H9 (cell line): ENCODE data around the gene S1PR5. TPM values are rescaled to one million over a fixed set of nuclear protein-coding genes. Genes with fewer than 3 reads are reported as not detected.
A peak's percentile ranks its signal among the peaks of the same experiment; 100 is the strongest.

Source experiments
- DNase-seq: peaks from one replicate; pipeline ENCODE4 v3.0.0-alpha.2; 2017
- H2AFZ ChIP-seq: one replicate; pipeline ENCODE4 v1.6.1; 2013; ENCODE audit warnings: mild to moderate bottlenecking, low read length, control low read depth, moderate library complexity
- H2AK5ac ChIP-seq: 2 replicates; pipeline ENCODE4 v1.6.1; 2013; ENCODE audit warnings: low read length, control low read depth, mixed read lengths; ENCODE audit not compliant: insufficient read length
- H2BK120ac ChIP-seq: one replicate; pipeline ENCODE4 v1.6.1; 2013; ENCODE audit warnings: low read depth, mild to moderate bottlenecking, low read length, control low read depth, inconsistent platforms; ENCODE audit not compliant: poor library complexity, severe bottlenecking
- H2BK12ac ChIP-seq: 2 replicates; pipeline ENCODE4 v1.6.1; 2013; ENCODE audit warnings: low read length, control low read depth, mixed read lengths, low read depth; ENCODE audit not compliant: insufficient read length
- H2BK15ac ChIP-seq: 2 replicates; pipeline ENCODE4 v1.6.1; 2013; ENCODE audit warnings: low read depth, low read length, control low read depth
- H2BK20ac ChIP-seq: one replicate; pipeline ENCODE4 v1.6.1; 2013; ENCODE audit warnings: low read depth, mild to moderate bottlenecking, low read length, control low read depth, inconsistent platforms; ENCODE audit not compliant: poor library complexity, severe bottlenecking
- H2BK5ac ChIP-seq: 2 replicates; pipeline ENCODE4 v1.6.1; 2013; ENCODE audit warnings: low read length, control low read depth, mixed read lengths; ENCODE audit not compliant: insufficient read length
- H3K14ac ChIP-seq: 2 replicates; pipeline ENCODE4 v1.6.1; 2013; ENCODE audit warnings: low read length, control low read depth; ENCODE audit not compliant: insufficient read depth
- H3K18ac ChIP-seq: 2 replicates; pipeline ENCODE4 v1.6.1; 2013; ENCODE audit warnings: low read depth, mild to moderate bottlenecking, mixed read lengths, low read length, control low read depth; ENCODE audit not compliant: insufficient read length
- H3K23ac ChIP-seq: 2 replicates; pipeline ENCODE4 v1.6.1; 2013; ENCODE audit warnings: low read length, control low read depth, mixed read lengths, low read depth; ENCODE audit not compliant: insufficient read length
- H3K23me2 ChIP-seq: 2 replicates; pipeline ENCODE4 v1.6.1; 2013; ENCODE audit warnings: low read depth, mild to moderate bottlenecking, mixed read lengths, low read length, control low read depth; ENCODE audit not compliant: insufficient read length, poor library complexity, severe bottlenecking
- H3K27ac ChIP-seq: 2 replicates; pipeline ENCODE4 v1.5.1; 2013; ENCODE audit warnings: low read length, control low read depth, mixed read lengths, low read depth; ENCODE audit not compliant: insufficient read length
- H3K27me3 ChIP-seq: 2 replicates; pipeline ENCODE4 v1.6.1; 2013; ENCODE audit warnings: low read length, control low read depth, inconsistent platforms; ENCODE audit not compliant: insufficient read depth
- H3K4ac ChIP-seq: 2 replicates; pipeline ENCODE4 v1.6.1; 2013; ENCODE audit warnings: low read depth, mild to moderate bottlenecking, control low read depth, inconsistent platforms, low read length, moderate library complexity
- H3K4me1 ChIP-seq: 2 replicates; pipeline ENCODE4 v1.6.1; 2013; ENCODE audit warnings: low read length, control low read depth, inconsistent platforms; ENCODE audit not compliant: insufficient read depth
- H3K4me2 ChIP-seq: 2 replicates; pipeline ENCODE4 v1.6.1; 2013; ENCODE audit warnings: low read length, control low read depth, mixed read lengths; ENCODE audit not compliant: insufficient read length, insufficient read depth
- H3K56ac ChIP-seq: 2 replicates; pipeline ENCODE4 v1.6.1; 2013; ENCODE audit warnings: low read depth, mild to moderate bottlenecking, mixed read lengths, low read length, control low read depth; ENCODE audit not compliant: insufficient read length
- H3K79me1 ChIP-seq: 2 replicates; pipeline ENCODE4 v1.6.1; 2013; ENCODE audit warnings: low read depth, mild to moderate bottlenecking, moderate library complexity, low read length, control low read depth, inconsistent platforms; ENCODE audit not compliant: insufficient read depth, poor library complexity, severe bottlenecking
- H3K79me2 ChIP-seq: 2 replicates; pipeline ENCODE4 v1.6.1; 2013; ENCODE audit warnings: low read length, control low read depth, inconsistent platforms; ENCODE audit not compliant: insufficient read depth
- H3K9ac ChIP-seq: 2 replicates; pipeline ENCODE4 v1.6.1; 2013; ENCODE audit warnings: low read length, control low read depth, mixed read lengths; ENCODE audit not compliant: insufficient read length; ENCODE audit errors: extremely low read depth
- H3K9me3 ChIP-seq: one replicate; pipeline ENCODE4 v1.6.1; 2013; ENCODE audit warnings: low read depth, low read length, inconsistent platforms; ENCODE audit not compliant: control insufficient read depth
- H3T11ph ChIP-seq: one replicate; pipeline ENCODE4 v1.6.1; 2013; ENCODE audit warnings: mild to moderate bottlenecking, low read length, control low read depth, inconsistent platforms
- H4K20me1 ChIP-seq: one replicate; pipeline ENCODE4 v1.6.1; 2013; ENCODE audit not compliant: control insufficient read depth, insufficient read length, insufficient read depth
- H4K5ac ChIP-seq: 2 replicates; pipeline ENCODE4 v1.6.1; 2013; ENCODE audit warnings: low read depth, mild to moderate bottlenecking, mixed read lengths, low read length, control low read depth; ENCODE audit not compliant: insufficient read length
- H4K8ac ChIP-seq: replicated peaks from 2 replicates; pipeline ENCODE4 v1.6.1; 2013; ENCODE audit warnings: low read length, control low read depth, mixed read lengths, low read depth; ENCODE audit not compliant: insufficient read length
- H4K91ac ChIP-seq: 2 replicates; pipeline ENCODE4 v1.6.1; 2013; ENCODE audit warnings: low read depth, mild to moderate bottlenecking, moderate library complexity, mixed read lengths, low read length, control low read depth; ENCODE audit not compliant: insufficient read length
- H3K27ac Mint-ChIP-seq, 3 experiments: 2 replicates in 2 of 3; 3 replicates in 1 of 3; pipeline ENCODE4 v1.8.0; 2020 to 2021; ENCODE audit warnings: mixed read lengths in 3 of 3, mild to moderate bottlenecking in 1 of 3, moderate library complexity in 1 of 3
- H3K27me3 Mint-ChIP-seq: 2 replicates; pipeline ENCODE4 v1.8.0; 2021; ENCODE audit warnings: low read depth, mild to moderate bottlenecking, moderate library complexity, mixed read lengths
- H3K36me3 Mint-ChIP-seq, 3 experiments: 2 replicates in 2 of 3; 3 replicates in 1 of 3; pipeline ENCODE4 v1.8.0; 2020 to 2021; ENCODE audit warnings: low read depth in 3 of 3, mixed read lengths in 3 of 3; ENCODE audit not compliant: insufficient read depth in 1 of 3
- H3K4me1 Mint-ChIP-seq, 2 experiments: 2 replicates each; pipeline ENCODE4 v1.8.0; 2020; ENCODE audit warnings: mixed read lengths in 2 of 2
- H3K4me3 Mint-ChIP-seq, 2 experiments: 2 replicates in 1 of 2; 3 replicates in 1 of 2; pipeline ENCODE4 v1.8.0; 2020 to 2021; ENCODE audit warnings: mild to moderate bottlenecking in 2 of 2, mixed read lengths in 2 of 2, moderate library complexity in 1 of 2
- H3K9me3 Mint-ChIP-seq, 2 experiments: 2 replicates in 1 of 2; 3 replicates in 1 of 2; pipeline ENCODE4 v1.8.0; 2020; ENCODE audit warnings: mild to moderate bottlenecking in 2 of 2, mixed read lengths in 2 of 2, moderate library complexity in 1 of 2
- WGBS: extraction: QIAGEN DNeasy Blood & Tissue Kit; methylation state at CpG from one replicate; pipeline ENCODE4 v1.1.7; 2013; ENCODE audit warnings: missing lambda C conversion rate, low lambda C conversion rate, mixed read lengths; ENCODE audit not compliant: insufficient read length; ENCODE audit errors: extremely low coverage; 5-methylcytosine and 5-hydroxymethylcytosine counted together
- total RNA-seq: library from RNA; stranded (reverse); gene quantifications from 2 replicates; pipeline ENCODE4 v1.2.1, GENCODE V29; 2021
- TF ChIP-seq, protein P1 (sequence below): fragments of 200-600 bp; sonication (generic); conservative IDR thresholded peaks from 3 replicates; pipeline ENCODE4 v1.8.0; 2021; ENCODE audit warnings: antibody characterized with exemption, mild to moderate bottlenecking

Gene S1PR5
- total RNA-seq, 1 experiment from 2014 or later, result 8.1 TPM

DNA sequence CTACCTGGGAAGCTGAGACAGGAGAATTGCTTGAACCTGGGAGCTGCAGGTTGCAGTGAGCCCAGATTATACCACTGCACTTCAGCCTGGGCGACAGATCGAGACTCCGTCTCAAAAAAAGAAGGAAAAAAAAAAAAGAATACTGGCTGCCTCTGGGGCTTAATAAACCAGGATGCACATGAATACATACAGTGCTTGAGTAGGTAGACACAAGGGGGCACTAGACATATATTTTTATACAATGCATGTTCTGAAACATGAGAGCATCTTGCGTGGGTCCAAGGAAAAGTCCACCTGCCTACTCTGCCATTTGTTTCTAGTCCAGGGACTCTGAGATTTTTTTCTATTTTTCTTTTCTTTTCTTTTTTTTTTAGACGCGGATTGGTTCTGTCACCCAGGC lies 45.3 kb downstream of the S1PR5 start:
- Histone ChIP-seq H2AFZ (no peak overlapping the region), H3K4me2 (no peak overlapping the region), H3K79me1 (no peaks in the 10 kb centered on the region), H2BK20ac (no peak overlapping the region), H3K18ac (no peak overlapping the region), H2BK120ac (no peak overlapping the region), H3K23ac (no peak overlapping the region), H3K4me1 (no peaks in the 10 kb centered on the region), H3K14ac (no peak overlapping the region), H3T11ph (no peak overlapping the region), H4K8ac (no peak overlapping the region), H3K23me2 (no peaks in the 10 kb centered on the region), H4K5ac (no peak overlapping the region), H3K56ac (no peak overlapping the region), H3K79me2 (no peaks in the 10 kb centered on the region), H3K4ac (no peak overlapping the region), H3K27me3 (no peaks in the 10 kb centered on the region), H3K27ac (no peak overlapping the region), H4K91ac (no peak overlapping the region), H2BK15ac (no peak overlapping the region), H3K9me3 (no peaks in the 10 kb centered on the region), H4K20me1 (no peaks in the 10 kb centered on the region), H2BK5ac (no peak overlapping the region), H2AK5ac (no peak overlapping the region), H2BK12ac (no peak overlapping the region), H3K9ac (no peak overlapping the region)
- WGBS, result no CpG with 5 or more reads among the region's 6 CpGs
- Mint-ChIP-seq H3K4me1 (peaks cover 9 to 22% of the 10 kb centered on the region in 2 experiments), H3K9me3 (no peaks in the 10 kb centered on the region), H3K4me3 (no peak overlapping the region), H3K36me3 (peaks cover 0 to 2% (median 1%) of the 10 kb centered on the region in 3 experiments; a peak in 3 of 7 replicates), H3K27ac (no peak overlapping the region), H3K27me3 (peaks cover 3% of the 10 kb centered on the region)
- no peak for DNase-seq
- TF ChIP-seq, protein P1, sequence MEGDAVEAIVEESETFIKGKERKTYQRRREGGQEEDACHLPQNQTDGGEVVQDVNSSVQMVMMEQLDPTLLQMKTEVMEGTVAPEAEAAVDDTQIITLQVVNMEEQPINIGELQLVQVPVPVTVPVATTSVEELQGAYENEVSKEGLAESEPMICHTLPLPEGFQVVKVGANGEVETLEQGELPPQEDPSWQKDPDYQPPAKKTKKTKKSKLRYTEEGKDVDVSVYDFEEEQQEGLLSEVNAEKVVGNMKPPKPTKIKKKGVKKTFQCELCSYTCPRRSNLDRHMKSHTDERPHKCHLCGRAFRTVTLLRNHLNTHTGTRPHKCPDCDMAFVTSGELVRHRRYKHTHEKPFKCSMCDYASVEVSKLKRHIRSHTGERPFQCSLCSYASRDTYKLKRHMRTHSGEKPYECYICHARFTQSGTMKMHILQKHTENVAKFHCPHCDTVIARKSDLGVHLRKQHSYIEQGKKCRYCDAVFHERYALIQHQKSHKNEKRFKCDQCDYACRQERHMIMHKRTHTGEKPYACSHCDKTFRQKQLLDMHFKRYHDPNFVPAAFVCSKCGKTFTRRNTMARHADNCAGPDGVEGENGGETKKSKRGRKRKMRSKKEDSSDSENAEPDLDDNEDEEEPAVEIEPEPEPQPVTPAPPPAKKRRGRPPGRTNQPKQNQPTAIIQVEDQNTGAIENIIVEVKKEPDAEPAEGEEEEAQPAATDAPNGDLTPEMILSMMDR, result peak; percentile 44; the same call in 2 of the 3 replicates
